NK-92 treated with Interleukin-12 subunit alpha and Interleukin-12 subunit beta, amount 100 ng/mL, for 24 hours (cell line): ENCODE data around the gene EAF1.
"Not testable (repeated sequence)": the region's sequence is repeated elsewhere in the genome, so short reads cannot be mapped to it uniquely, and the experiment has no call there.

ENCODE experiments used
- DNase-seq: peaks from one replicate; lab custom pipeline; 2025; lab: John Stamatoyannopoulos, UW

Gene EAF1

DNA sequence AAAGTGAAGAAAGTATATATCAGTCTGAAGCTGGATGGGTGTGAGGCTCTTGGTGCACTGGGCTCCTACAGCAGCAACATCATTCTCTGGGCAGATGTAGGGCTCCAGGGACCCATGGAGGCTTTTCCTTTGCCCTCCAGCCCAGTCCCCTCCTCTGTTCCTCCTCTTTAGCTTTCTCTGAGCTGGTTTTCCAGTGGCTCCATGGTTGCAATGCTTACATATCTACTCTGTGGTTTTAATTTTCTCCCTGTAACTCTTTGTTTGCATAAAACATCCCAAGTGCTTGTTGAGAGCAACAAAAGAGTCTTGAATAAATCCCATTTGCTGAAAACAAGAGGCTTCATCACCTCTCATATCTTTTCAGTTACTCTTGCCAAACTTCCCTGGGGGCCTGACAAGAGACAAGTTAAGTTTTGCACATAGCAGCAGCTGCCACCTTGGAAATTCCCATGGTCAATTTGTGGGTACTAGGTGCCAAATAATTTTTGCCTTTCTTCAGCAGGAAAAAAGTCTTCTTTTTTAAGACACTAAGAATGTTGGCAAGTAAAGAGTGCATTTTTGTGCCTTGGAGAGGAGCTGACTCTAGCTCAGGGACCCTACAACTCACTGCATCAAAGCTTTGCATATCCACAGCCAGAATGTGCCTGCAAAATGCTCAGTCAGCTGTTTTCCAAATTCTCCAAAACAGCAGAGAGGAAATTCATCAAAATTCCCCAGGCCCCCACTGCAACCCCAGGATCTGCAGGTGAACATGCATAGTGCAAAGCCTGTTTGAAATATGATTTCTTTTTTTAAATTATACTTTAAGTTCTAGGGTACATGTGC is 52.2 kb downstream of the EAF1 start:
- no peak for DNase-seq

DNA sequence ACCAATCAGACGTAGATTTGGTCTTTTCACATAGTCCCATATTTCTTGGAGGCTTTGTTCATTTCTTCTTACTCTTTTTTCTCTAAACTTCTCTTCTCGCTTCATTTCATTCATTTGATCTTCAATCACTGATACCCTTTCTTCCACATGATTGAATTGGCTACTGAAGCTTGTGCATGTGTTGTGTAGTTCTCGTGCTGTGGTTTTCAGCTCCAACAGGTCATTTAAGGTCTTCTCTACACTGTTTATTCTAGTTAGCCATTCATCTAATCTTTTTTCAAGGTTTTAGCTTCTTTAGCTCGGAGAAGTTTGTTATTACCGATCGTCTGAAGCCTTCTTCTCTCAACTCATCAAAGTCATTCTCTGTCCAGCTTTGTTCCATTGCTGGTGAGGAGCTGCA is 57.2 kb downstream of the EAF1 start:
- not testable (repeated sequence) for DNase-seq

DNA sequence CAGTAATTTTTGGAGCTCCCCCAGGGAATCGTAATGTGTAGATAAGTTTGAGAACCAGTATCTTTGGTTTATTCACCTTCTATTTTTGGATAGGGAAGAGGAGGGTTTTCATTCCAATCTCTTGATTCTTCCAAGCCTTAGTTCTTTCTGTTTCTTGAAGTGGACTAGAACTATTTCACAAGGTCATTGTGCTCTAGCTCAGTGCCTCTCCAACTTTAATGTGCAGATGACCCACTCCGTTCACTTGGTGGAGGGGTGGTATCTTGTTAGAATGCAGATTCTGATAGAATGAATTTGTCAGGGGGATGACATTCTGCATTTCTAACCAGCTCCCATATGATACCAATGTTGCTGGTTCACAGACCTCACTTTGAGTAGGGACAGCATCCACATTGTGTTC is 58.6 kb downstream of the EAF1 start:
- DNase-seq, result no peak

DNA sequence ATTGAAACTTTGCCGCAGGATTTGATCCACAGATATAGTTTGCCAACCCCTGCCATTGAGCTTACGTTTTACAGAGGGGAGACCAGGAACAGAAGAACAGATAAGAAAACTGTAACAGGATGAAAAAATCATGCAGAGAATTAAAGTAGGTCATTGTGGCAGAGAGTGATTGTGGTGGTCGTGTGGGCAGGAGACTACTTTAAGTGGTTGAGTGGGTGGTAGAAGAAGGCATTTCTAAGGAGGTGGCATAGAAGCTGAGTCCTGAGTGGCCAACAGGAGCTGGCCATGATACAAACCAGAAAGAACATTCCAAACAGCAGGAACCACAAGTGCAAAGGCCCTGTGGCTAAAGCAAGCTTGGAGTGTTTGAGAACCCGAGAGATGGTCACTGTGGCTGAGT is 59.6 kb downstream of the EAF1 start:
- no peak for DNase-seq

DNA sequence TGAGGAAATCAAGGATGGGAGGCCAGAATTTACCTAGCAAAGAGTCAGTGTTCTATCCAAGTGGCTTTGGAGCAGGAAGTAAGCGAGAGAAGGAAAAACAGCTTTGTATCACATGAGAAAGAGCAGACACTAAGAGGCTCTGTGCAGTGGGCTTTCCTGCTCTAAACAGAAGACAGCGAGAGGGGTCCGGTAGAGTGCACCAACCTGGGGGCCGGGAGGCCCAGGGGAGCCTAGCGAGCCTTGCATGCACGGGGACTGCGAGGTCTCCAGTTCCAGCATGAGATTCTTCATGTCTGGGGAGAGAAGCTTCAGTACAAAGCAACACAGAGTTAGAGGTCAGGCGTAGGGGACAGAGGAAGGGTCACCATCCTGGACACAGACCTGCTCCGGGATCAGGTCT is 60.6 kb downstream of the EAF1 start:
- no peak for DNase-seq

DNA sequence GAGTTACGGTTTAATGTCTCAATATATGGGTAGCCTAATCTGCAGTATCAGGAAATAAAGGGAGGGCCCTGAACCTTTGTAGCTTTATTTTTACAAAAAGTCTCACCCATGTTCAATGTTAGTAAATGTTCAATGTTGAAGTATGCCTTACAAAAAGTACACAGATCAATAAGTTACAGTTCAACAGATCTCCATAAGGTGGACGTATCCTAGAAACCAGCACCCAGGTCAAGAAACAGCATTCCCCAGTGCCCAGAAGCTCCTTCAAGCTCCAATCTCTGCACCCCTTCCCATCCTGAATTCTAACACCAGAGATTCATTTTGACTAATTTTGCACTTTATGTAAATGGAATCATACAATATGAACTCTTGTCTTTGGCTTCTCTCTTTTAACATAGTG is 62.8 kb downstream of the EAF1 start:
- no peak for DNase-seq

DNA sequence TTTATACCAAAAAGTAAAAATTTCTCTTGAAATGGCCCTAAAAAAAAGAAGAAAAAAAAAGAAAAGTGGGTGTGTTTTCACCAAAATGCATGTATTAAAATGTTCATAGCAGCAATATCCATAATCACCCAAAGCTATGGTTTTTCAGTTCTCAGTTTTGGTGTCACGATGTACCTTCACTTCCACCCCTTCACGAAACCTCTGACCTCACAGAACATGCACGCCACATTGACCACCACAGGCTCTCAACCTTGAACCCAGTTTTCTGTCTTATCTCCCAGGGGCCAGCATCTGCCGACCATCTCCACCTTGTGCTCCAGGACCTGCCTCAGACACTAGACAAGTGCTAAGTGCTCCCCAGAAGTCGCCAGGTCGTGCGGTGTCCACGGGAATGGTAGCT is 63.7 kb downstream of the EAF1 start:
- no peak for DNase-seq
